Dendritic cell treated with granulocyte-macrophage colony-stimulating factor and Interleukin-4, amounts not matched to agents 40 ng/mL and 50 ng/mL, for 4 days (primary cell): Measurements from ENCODE around the gene RAPGEF3.
A peak's percentile ranks its signal among the peaks of the same experiment; 100 is the strongest.

Source experiments
- H3K27ac Mint-ChIP-seq: one replicate; pipeline ENCODE4 v1.8.0; 2022; ENCODE audit warnings: mild to moderate bottlenecking, mixed read lengths
- H3K27me3 Mint-ChIP-seq: one replicate; pipeline ENCODE4 v1.8.0; 2022; ENCODE audit warnings: mild to moderate bottlenecking, mixed read lengths
- H3K36me3 Mint-ChIP-seq: one replicate; pipeline ENCODE4 v1.8.0; 2022; ENCODE audit warnings: low read depth, mixed read lengths
- H3K4me1 Mint-ChIP-seq: one replicate; pipeline ENCODE4 v1.8.0; 2022; ENCODE audit warnings: low read depth, mixed read lengths
- H3K4me3 Mint-ChIP-seq: one replicate; pipeline ENCODE4 v1.8.0; 2022; ENCODE audit warnings: mild to moderate bottlenecking, moderate library complexity, mixed read lengths
- H3K9me3 Mint-ChIP-seq: one replicate; pipeline ENCODE4 v1.8.0; 2022; ENCODE audit warnings: mixed read lengths
- intact Hi-C: fragments of 100-400 bp; cut with micrococcal nuclease; formaldehyde crosslinking; loops from one replicate; pipeline ENCODE4 v1.15.0; 2022

Gene RAPGEF3, protein sequence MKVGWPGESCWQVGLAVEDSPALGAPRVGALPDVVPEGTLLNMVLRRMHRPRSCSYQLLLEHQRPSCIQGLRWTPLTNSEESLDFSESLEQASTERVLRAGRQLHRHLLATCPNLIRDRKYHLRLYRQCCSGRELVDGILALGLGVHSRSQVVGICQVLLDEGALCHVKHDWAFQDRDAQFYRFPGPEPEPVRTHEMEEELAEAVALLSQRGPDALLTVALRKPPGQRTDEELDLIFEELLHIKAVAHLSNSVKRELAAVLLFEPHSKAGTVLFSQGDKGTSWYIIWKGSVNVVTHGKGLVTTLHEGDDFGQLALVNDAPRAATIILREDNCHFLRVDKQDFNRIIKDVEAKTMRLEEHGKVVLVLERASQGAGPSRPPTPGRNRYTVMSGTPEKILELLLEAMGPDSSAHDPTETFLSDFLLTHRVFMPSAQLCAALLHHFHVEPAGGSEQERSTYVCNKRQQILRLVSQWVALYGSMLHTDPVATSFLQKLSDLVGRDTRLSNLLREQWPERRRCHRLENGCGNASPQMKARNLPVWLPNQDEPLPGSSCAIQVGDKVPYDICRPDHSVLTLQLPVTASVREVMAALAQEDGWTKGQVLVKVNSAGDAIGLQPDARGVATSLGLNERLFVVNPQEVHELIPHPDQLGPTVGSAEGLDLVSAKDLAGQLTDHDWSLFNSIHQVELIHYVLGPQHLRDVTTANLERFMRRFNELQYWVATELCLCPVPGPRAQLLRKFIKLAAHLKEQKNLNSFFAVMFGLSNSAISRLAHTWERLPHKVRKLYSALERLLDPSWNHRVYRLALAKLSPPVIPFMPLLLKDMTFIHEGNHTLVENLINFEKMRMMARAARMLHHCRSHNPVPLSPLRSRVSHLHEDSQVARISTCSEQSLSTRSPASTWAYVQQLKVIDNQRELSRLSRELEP

GRCh38 chr12:47758834-47759690 is at the start of gene RAPGEF3:
TSS of gene RAPGEF3 (minus strand) at chr12:47758880. CDS start at chr12:47758556, 324 bp downstream.
- H3K9me3 Mint-ChIP-seq: no peaks in the 10 kb centered on the region
- peaks cover 29% of the 10 kb centered on the region for H3K27me3 Mint-ChIP-seq
- no peaks in the 10 kb centered on the region for H3K36me3 Mint-ChIP-seq
- peaks cover 43% of the 10 kb centered on the region for H3K4me1 Mint-ChIP-seq
- H3K4me3 Mint-ChIP-seq: peak within 1 kb of the TSS; percentile 79
- H3K27ac Mint-ChIP-seq: peak within 1 kb of the TSS; percentile 75
- intact Hi-C loops: loop anchor here (2.0 to 5.0 kb wide), 2 partner anchors 20 to 107 kb away; no protein-coding TSS in a partner anchor

DNA sequence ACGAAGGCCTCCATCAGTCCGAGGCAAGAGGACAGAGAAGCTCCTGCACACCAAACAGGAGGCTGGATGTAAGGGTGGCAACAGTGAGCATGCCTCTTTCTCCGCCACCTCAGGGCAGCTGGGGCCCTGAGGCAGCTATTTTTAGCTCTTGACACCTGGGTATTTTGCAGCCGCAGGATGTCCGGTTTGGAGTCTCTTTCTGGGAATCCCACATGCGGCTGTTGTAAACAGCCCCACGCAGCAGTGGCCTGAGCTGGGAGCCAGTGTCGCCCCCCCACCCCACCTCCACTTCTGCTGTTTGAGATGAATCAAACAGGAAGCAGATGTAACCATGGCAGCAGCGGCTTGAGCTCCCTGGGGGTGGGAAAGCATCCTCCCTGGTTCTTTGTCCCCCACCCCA is 49.4 kb upstream of the RAPGEF3 start:
- Mint-ChIP-seq H3K27ac (peak overlapping the region; percentile 92), H3K36me3 (peaks cover 13% of the 10 kb centered on the region), H3K4me1 (peaks cover 97% of the 10 kb centered on the region), H3K9me3 (no peaks in the 10 kb centered on the region), H3K27me3 (no peaks in the 10 kb centered on the region), H3K4me3 (peak overlapping the region; percentile 27)
- intact Hi-C loops: no loop called here

DNA sequence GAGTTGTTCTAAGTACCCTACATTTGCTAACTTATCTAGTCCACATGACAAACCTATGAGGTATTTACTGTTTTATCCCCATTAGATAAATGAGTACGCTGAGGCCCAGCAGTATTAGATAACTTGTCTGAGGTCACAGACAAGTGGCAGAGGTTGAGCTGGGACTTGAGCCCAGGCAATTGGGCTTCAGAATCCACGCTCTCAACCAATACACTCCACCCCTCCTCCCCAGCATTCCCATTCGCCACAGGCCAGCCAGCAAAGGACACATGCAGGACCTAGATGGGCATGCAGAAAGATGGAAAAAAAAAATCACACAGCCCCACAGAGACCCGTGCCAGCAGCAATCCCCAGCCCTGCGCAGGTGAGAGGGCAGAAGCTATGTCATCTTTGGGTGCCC is 48.7 kb upstream of the RAPGEF3 start:
- intact Hi-C loops: no loop called here
- Mint-ChIP-seq H3K4me3 (no peak overlapping the region), H3K36me3 (peaks cover 13% of the 10 kb centered on the region), H3K9me3 (no peaks in the 10 kb centered on the region), H3K27me3 (no peaks in the 10 kb centered on the region), H3K4me1 (peaks cover 97% of the 10 kb centered on the region), H3K27ac (peak overlapping the region; percentile 92)

GRCh38 chr12:47805417-47805816 is 46.7 kb upstream of the RAPGEF3 start:
- intact Hi-C loops: no loop called here
- Mint-ChIP-seq H3K36me3 (peaks cover 13% of the 10 kb centered on the region), H3K9me3 (no peaks in the 10 kb centered on the region), H3K27ac (peak overlapping the region; percentile 51), H3K4me1 (peaks cover 97% of the 10 kb centered on the region), H3K4me3 (no peak overlapping the region), H3K27me3 (no peaks in the 10 kb centered on the region)

DNA sequence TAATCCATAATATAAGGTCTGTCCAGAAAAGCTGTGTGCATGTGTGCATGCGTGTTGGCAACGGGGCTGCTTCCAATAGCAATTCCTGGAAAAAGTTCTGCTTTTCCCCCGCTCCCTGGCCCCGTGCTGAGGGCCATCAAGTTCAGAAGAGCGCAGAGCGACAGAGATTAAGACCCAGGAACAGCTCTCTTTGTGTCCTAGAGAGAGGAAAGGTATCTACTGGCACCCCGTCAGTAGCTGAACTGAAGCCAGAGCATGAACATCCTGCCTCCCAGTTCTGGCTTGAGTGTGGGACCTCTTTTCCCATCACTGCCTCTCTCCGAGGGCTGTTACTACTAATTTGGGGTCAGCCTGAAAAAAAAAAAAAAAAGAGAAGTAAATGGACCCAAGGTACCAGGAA is 45.5 kb upstream of the RAPGEF3 start:
- Mint-ChIP-seq H3K27ac (peak overlapping the region; percentile 84), H3K4me3 (no peak overlapping the region), H3K9me3 (no peaks in the 10 kb centered on the region), H3K36me3 (peaks cover 13% of the 10 kb centered on the region), H3K4me1 (peaks cover 97% of the 10 kb centered on the region), H3K27me3 (no peaks in the 10 kb centered on the region)
- intact Hi-C loops: no loop called here

DNA sequence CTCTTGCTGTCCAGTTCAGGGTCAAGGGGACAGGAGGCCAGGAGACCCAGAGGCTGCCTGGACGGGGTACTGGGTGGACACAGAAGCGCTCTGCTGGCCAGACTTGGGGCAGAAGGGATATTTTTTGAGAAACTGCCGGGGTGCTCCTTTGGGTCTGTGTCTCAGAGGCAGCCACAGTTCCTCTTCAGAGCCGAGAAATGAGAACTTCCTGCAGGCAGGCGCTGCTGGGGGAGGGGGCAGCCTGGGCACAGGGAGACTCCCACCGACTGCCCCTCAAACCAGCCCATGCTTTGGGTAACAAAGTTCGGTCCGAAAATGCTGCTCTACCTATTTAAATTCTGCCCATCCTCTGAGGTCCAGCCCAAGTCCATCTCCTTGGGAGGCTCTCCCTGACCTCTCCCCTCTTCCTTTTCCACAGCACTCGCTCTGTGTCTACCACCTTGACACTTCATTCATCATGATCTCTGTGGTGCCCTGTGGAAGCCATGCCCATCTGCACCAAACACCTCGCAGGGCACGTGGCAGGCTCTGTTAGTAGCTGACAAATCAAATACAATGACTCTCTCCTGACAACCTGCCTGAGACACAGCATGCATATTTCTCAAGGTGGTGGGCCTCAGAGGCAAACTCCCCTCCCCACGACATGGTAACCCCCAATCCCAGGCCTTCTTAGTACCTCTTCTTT is 44.7 kb upstream of the RAPGEF3 start:
- H3K27ac Mint-ChIP-seq: peak overlapping the region; percentile 84
- intact Hi-C loops: no loop called here
- peaks cover 91% of the 10 kb centered on the region for H3K4me1 Mint-ChIP-seq
- H3K9me3 Mint-ChIP-seq: no peaks in the 10 kb centered on the region
- peak overlapping the region; percentile 40 for H3K4me3 Mint-ChIP-seq
- no peaks in the 10 kb centered on the region for H3K27me3 Mint-ChIP-seq
- peaks cover 17% of the 10 kb centered on the region for H3K36me3 Mint-ChIP-seq

DNA sequence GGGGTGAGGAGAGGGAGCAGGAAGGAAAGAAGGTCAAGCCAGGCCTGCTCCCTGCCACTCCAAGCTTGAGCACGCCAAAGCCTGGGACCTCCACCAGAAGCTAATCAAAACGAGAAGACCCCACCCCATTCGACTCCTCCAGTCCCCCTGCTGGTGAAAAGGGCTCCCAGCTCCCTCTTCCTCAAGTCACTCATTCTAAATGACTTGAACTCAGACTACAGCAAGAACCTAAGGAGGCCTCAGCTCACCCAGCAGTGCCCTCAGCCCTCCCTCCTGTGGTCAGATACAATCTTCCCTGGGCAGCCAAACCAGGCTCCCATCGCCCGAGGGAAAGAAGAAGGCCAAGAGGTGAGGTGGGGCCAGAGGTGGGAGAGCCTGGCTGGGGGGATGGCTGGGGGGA is 43.6 kb upstream of the RAPGEF3 start:
- Mint-ChIP-seq H3K36me3 (peaks cover 27% of the 10 kb centered on the region), H3K4me3 (peak overlapping the region; percentile 17), H3K27me3 (no peaks in the 10 kb centered on the region), H3K9me3 (no peaks in the 10 kb centered on the region), H3K4me1 (peaks cover 86% of the 10 kb centered on the region), H3K27ac (peak overlapping the region; percentile 84)
- intact Hi-C loops: no loop called here

GRCh38 chr12:47801904-47802246 is 43.2 kb upstream of the RAPGEF3 start:
- Mint-ChIP-seq H3K36me3 (peaks cover 31% of the 10 kb centered on the region), H3K4me3 (peak overlapping the region; percentile 17), H3K27me3 (no peaks in the 10 kb centered on the region), H3K27ac (peak overlapping the region; percentile 84), H3K4me1 (peaks cover 82% of the 10 kb centered on the region), H3K9me3 (no peaks in the 10 kb centered on the region)
- intact Hi-C loops: loop anchor here (2.0 kb wide), 1 partner anchor 35 kb away; no protein-coding TSS in a partner anchor

- Mint-ChIP-seq H3K4me1 (peaks cover 76% of the 10 kb centered on the region), H3K4me3 (no peak overlapping the region)
Observed at GRCh38 chr12:47801170-47801903, 42.7 kb upstream of the RAPGEF3 start.

GRCh38 chr12:47800582-47800981 is 41.9 kb upstream of the RAPGEF3 start:
- Mint-ChIP-seq H3K36me3 (peaks cover 43% of the 10 kb centered on the region), H3K4me3 (no peak overlapping the region)

More at GRCh38 chr12:47801170-47801903, 42.7 kb upstream of the RAPGEF3 start:
- Mint-ChIP-seq H3K27me3 (no peaks in the 10 kb centered on the region), H3K36me3 (peaks cover 37% of the 10 kb centered on the region), H3K9me3 (no peaks in the 10 kb centered on the region), H3K27ac (peak overlapping the region; percentile 84)
- intact Hi-C loops: loop anchor here (2.0 kb wide), 1 partner anchor 35 kb away; no protein-coding TSS in a partner anchor

DNA sequence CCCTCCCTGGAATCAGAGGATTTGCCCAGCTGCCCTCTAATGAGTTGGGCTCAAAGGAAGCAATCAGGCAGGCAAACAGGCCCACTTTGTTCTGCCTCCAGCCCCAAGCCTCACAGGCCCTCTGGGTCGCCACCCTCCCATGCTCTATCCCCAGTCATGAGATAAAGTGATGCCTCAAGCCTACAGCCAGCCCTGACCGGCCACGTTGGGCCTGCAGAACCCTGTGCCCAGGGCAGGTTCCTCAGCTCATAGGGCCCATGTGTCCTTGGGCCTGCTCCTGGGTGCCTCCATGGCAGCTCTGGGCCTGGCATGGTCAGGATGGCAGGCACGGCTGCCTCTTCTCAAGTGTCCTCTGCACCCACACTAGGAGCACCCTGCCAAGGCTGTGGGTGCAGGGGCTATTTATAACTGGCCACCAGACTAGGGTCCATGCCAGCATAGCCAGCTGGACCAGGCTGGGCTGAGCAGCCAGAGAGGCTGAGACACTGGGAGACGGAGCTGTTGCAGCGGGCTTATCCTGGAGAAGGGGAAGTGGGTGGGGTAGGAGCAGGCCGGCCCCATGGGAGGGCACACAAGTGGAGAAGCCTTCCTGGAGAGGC is 40.8 kb upstream of the RAPGEF3 start:
- Mint-ChIP-seq H3K27ac (peak overlapping the region; percentile 31), H3K36me3 (peaks cover 43% of the 10 kb centered on the region), H3K4me3 (no peak overlapping the region), H3K4me1 (peaks cover 60% of the 10 kb centered on the region), H3K9me3 (no peaks in the 10 kb centered on the region), H3K27me3 (no peaks in the 10 kb centered on the region)
- intact Hi-C loops: no loop called here

More at GRCh38 chr12:47800582-47800981, 41.9 kb upstream of the RAPGEF3 start:
- intact Hi-C loops: loop anchor here (2.0 kb wide), 1 partner anchor 36 kb away; no protein-coding TSS in a partner anchor
- Mint-ChIP-seq H3K27me3 (no peaks in the 10 kb centered on the region), H3K4me1 (peaks cover 72% of the 10 kb centered on the region), H3K27ac (peak overlapping the region; percentile 84), H3K9me3 (no peaks in the 10 kb centered on the region)

DNA sequence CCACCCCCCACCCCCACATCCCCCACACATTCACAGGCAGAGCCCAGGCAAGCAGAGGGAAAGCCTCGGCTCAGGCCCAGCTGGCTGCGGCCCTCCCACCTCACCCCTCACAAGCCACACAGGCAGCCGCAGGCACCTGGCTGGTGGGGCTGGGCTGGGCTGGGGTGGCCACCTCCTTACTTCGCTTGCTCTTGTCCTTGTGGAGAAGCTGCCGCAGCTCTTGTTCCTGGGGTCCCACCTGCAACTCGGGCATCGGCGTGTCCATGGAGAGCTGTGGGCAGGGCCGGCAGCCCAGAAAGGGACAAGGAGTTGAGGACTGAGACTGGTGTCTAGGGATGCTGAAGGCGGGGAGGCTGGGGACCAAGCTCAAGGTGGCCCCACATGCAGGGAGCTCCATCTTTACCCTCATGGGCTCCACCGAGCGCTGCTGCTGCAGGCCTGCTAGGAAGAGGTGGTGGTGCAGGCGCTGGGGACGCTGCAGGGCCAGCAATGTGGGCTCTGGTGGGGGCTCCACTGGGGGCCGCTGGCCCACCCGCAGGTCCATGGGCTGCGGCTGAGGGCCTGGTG is 39.8 kb upstream of the RAPGEF3 start:
- H3K4me1 Mint-ChIP-seq: peaks cover 50% of the 10 kb centered on the region
- H3K36me3 Mint-ChIP-seq: peaks cover 53% of the 10 kb centered on the region
- no peaks in the 10 kb centered on the region for H3K27me3 Mint-ChIP-seq
- no peak overlapping the region for H3K4me3 Mint-ChIP-seq
- no peak overlapping the region for H3K27ac Mint-ChIP-seq
- H3K9me3 Mint-ChIP-seq: no peaks in the 10 kb centered on the region
- intact Hi-C loops: no loop called here
